Astrocyte (in vitro differentiated cells and primary cell): Measurements from ENCODE around the gene POU2F3. TPM values are rescaled to one million over a fixed set of nuclear protein-coding genes. Genes with fewer than 3 reads are reported as not detected.

Experiments
- DNase-seq: peaks from one replicate; pipeline ENCODE4 v3.0.0-alpha.2; 2010; ENCODE audit warnings: low read depth
- FAIRE-seq: peaks from 2 replicates; lab custom pipeline; 2011; peaks lifted over from hg19 to GRCh38; lab: Jason Lieb, UNC
- H2AFZ ChIP-seq: 2 replicates; pipeline ENCODE4 v1.6.0; 2012; ENCODE audit warnings: low read depth, low read length, inconsistent platforms
- H3K27ac ChIP-seq: 2 replicates; pipeline ENCODE4 v1.5.1; 2011; ENCODE audit warnings: low read depth, low read length, inconsistent platforms
- H3K27me3 ChIP-seq: 2 replicates; pipeline ENCODE4 v1.6.0; 2011; ENCODE audit warnings: low read length, inconsistent platforms; ENCODE audit not compliant: insufficient read depth
- H3K36me3 ChIP-seq: 2 replicates; pipeline ENCODE4 v1.5.1; 2011; ENCODE audit warnings: low read length, inconsistent platforms; ENCODE audit not compliant: insufficient read depth
- H3K4me1 ChIP-seq: 2 replicates; pipeline ENCODE4 v1.5.1; 2011; ENCODE audit warnings: low read length, inconsistent platforms; ENCODE audit not compliant: insufficient read depth
- H3K4me2 ChIP-seq: 2 replicates; pipeline ENCODE4 v1.6.0; 2012; ENCODE audit warnings: low read length, inconsistent platforms
- H3K4me3 ChIP-seq: 2 replicates; pipeline ENCODE4 v1.5.1; 2011; ENCODE audit warnings: low read depth, mild to moderate bottlenecking, low read length, inconsistent platforms; ENCODE audit not compliant: insufficient read depth
- H3K79me2 ChIP-seq: 2 replicates; pipeline ENCODE4 v1.6.0; 2012; ENCODE audit warnings: mild to moderate bottlenecking, low read length, inconsistent platforms; ENCODE audit not compliant: insufficient read depth
- H3K9ac ChIP-seq: 2 replicates; pipeline ENCODE4 v1.6.0; 2012; ENCODE audit warnings: mild to moderate bottlenecking, low read length, inconsistent platforms
- H3K9me3 ChIP-seq: 2 replicates; pipeline ENCODE4 v1.5.1; 2012; ENCODE audit warnings: low read depth, mild to moderate bottlenecking, low read length, inconsistent platforms; ENCODE audit not compliant: insufficient read depth
- H4K20me1 ChIP-seq: 2 replicates; pipeline ENCODE4 v1.6.0; 2012; ENCODE audit warnings: low read length, inconsistent platforms; ENCODE audit not compliant: insufficient read depth
- H3K27ac Mint-ChIP-seq: one replicate; pipeline ENCODE4 v1.8.0; 2021; ENCODE audit warnings: mild to moderate bottlenecking, mixed read lengths; ENCODE audit not compliant: unreplicated experiment
- H3K27me3 Mint-ChIP-seq: one replicate; pipeline ENCODE4 v1.8.0; 2021; ENCODE audit warnings: low read depth, mixed read lengths; ENCODE audit not compliant: unreplicated experiment
- H3K36me3 Mint-ChIP-seq: one replicate; pipeline ENCODE4 v1.8.0; 2021; ENCODE audit warnings: low read depth, mixed read lengths; ENCODE audit not compliant: unreplicated experiment
- H3K4me1 Mint-ChIP-seq: one replicate; pipeline ENCODE4 v1.8.0; 2021; ENCODE audit warnings: low read depth, mixed read lengths; ENCODE audit not compliant: unreplicated experiment
- H3K4me3 Mint-ChIP-seq: one replicate; pipeline ENCODE4 v1.8.0; 2021; ENCODE audit warnings: mild to moderate bottlenecking, moderate library complexity, mixed read lengths; ENCODE audit not compliant: unreplicated experiment
- H3K9me3 Mint-ChIP-seq: one replicate; pipeline ENCODE4 v1.8.0; 2021; ENCODE audit warnings: mild to moderate bottlenecking, mixed read lengths; ENCODE audit not compliant: unreplicated experiment
- CTCF ChIP-seq: IDR thresholded peaks from 2 replicates; pipeline ENCODE4 v1.5.1; 2011; ENCODE audit warnings: low read depth, mild to moderate bottlenecking, inconsistent platforms, low read length, moderate library complexity; ENCODE audit not compliant: insufficient read depth
- EZH2 ChIP-seq: IDR thresholded peaks from 2 replicates; pipeline ENCODE4 v1.6.1; 2012; ENCODE audit warnings: mild to moderate bottlenecking, low read length, inconsistent platforms; ENCODE audit not compliant: insufficient read depth
- total RNA-seq: library from RNA; stranded (reverse); gene quantifications from 2 replicates; pipeline ENCODE4 v1.2.1, GENCODE V29; 2021

The POU2F3 gene
- total RNA-seq, 1 donor from 2014 or later: 0.20 TPM

- no peaks in the 10 kb centered on the region for H4K20me1 ChIP-seq
- H3K27ac Mint-ChIP-seq: no peak overlapping the region
- H3K36me3 ChIP-seq: no peaks in the 10 kb centered on the region
- H3K9me3 ChIP-seq: no peaks in the 10 kb centered on the region
- peaks cover 1% of the 10 kb centered on the region for H3K9me3 Mint-ChIP-seq
- no peaks in the 10 kb centered on the region for H3K36me3 Mint-ChIP-seq
- H3K9ac ChIP-seq: no peak overlapping the region
- no peaks in the 10 kb centered on the region for H3K4me1 ChIP-seq
- no peak overlapping the region for H3K27ac ChIP-seq
- no peak overlapping the region for H3K4me3 Mint-ChIP-seq
- peaks cover 3% of the 10 kb centered on the region for H3K4me1 Mint-ChIP-seq
- peaks cover 77% of the 10 kb centered on the region for H3K27me3 Mint-ChIP-seq
- FAIRE-seq: no peak
- no peak for TF ChIP-seq CTCF
- TF ChIP-seq EZH2: no peak
- peaks cover 48% of the 10 kb centered on the region for H3K27me3 ChIP-seq
- no peaks in the 10 kb centered on the region for H3K79me2 ChIP-seq
- no peak overlapping the region for H2AFZ ChIP-seq
- H3K4me3 ChIP-seq: no peak overlapping the region
- DNase-seq: no peak
- no peak overlapping the region for H3K4me2 ChIP-seq
These were observed 926 bp downstream of the POU2F3 start for GRCh38 chr11:120240866-120241265.

GRCh38 chr11:120241277-120241676 lies 1.3 kb downstream of the POU2F3 start:
- Histone ChIP-seq H3K79me2 (no peaks in the 10 kb centered on the region), H3K4me2 (no peak overlapping the region), H3K9me3 (no peaks in the 10 kb centered on the region), H3K4me3 (no peak overlapping the region), H3K27me3 (peaks cover 49% of the 10 kb centered on the region), H3K9ac (no peak overlapping the region), H2AFZ (no peak overlapping the region), H3K4me1 (no peaks in the 10 kb centered on the region), H3K36me3 (no peaks in the 10 kb centered on the region), H3K27ac (no peak overlapping the region), H4K20me1 (no peaks in the 10 kb centered on the region)
- DNase-seq: no peak
- Mint-ChIP-seq H3K4me1 (peaks cover 3% of the 10 kb centered on the region), H3K27me3 (peaks cover 79% of the 10 kb centered on the region), H3K36me3 (no peaks in the 10 kb centered on the region), H3K9me3 (peaks cover 1% of the 10 kb centered on the region), H3K27ac (no peak overlapping the region), H3K4me3 (no peak overlapping the region)
- FAIRE-seq: no peak
- TF ChIP-seq CTCF (no peak), EZH2 (no peak)

- H3K27me3 ChIP-seq: peaks cover 45% of the 10 kb centered on the region
- peaks cover 80% of the 10 kb centered on the region for H3K27me3 Mint-ChIP-seq
These were observed 3.3 kb downstream of the POU2F3 start for GRCh38 chr11:120243221-120243620.

More at GRCh38 chr11:120243221-120243620, 3.3 kb downstream of the POU2F3 start:
- peaks cover 2% of the 10 kb centered on the region for H3K36me3 Mint-ChIP-seq
- TF ChIP-seq CTCF (no peak), EZH2 (no peak)
- FAIRE-seq (no peak), DNase-seq (no peak)
- H3K27ac ChIP-seq: no peak overlapping the region
- peaks cover 1% of the 10 kb centered on the region for H3K9me3 Mint-ChIP-seq
- H3K4me3 Mint-ChIP-seq: no peak overlapping the region
- no peaks in the 10 kb centered on the region for H3K79me2 ChIP-seq
- H3K36me3 ChIP-seq: no peaks in the 10 kb centered on the region
- H3K4me1 Mint-ChIP-seq: peaks cover 6% of the 10 kb centered on the region
- H3K9ac ChIP-seq: no peak overlapping the region
- H3K4me3 ChIP-seq: no peak overlapping the region
- no peaks in the 10 kb centered on the region for H3K9me3 ChIP-seq
- no peak overlapping the region for H3K27ac Mint-ChIP-seq
- H3K4me2 ChIP-seq: no peak overlapping the region
- peaks cover 1% of the 10 kb centered on the region for H3K4me1 ChIP-seq
- no peak overlapping the region for H2AFZ ChIP-seq
- no peaks in the 10 kb centered on the region for H4K20me1 ChIP-seq
